Mononuclear cell (primary cell): ENCODE results near the gene CD300LG. TPM values are rescaled to one million over a fixed set of nuclear protein-coding genes. Genes with fewer than 3 reads are reported as not detected.
"Not testable (repeated sequence)": the region's sequence is repeated elsewhere in the genome, so short reads cannot be mapped to it uniquely, and the experiment has no call there.

Experiments used
- H3K27me3 ChIP-seq: 2 replicates; pipeline ENCODE4 v1.6.0; 2011; ENCODE audit warnings: low read length, control low read depth; ENCODE audit not compliant: insufficient read depth
- H3K4me1 ChIP-seq: 2 replicates; pipeline ENCODE4 v1.5.1; 2011; ENCODE audit warnings: mild to moderate bottlenecking, low read length, control low read depth; ENCODE audit not compliant: insufficient read depth
- H3K4me3 ChIP-seq: 2 replicates; pipeline ENCODE4 v1.5.1; 2011; ENCODE audit warnings: mild to moderate bottlenecking, low read length, moderate library complexity
- H3K9me3 ChIP-seq: 2 replicates; pipeline ENCODE4 v1.5.1; 2011; ENCODE audit warnings: low read depth, mild to moderate bottlenecking, control low read depth, low read length
- total RNA-seq: library from RNA; depleted of rRNA; stranded (reverse); fragments of >200 nt; gene quantifications from one replicate; pipeline ENCODE4 v1.2.3, GENCODE V29; 2012

CD300LG gene
- total RNA-seq, 1 donor, result not detected

GRCh38 chr17:43855061-43855460 is 8.1 kb downstream of the CD300LG start:
- no peak overlapping the region for H3K4me3 ChIP-seq
- H3K9me3 ChIP-seq, result no peaks in the 10 kb centered on the region
- H3K27me3 ChIP-seq, result no peaks in the 10 kb centered on the region
- no peaks in the 10 kb centered on the region for H3K4me1 ChIP-seq

GRCh38 chr17:43856141-43856540 is 9.2 kb downstream of the CD300LG start:
- Histone ChIP-seq H3K27me3 (no peaks in the 10 kb centered on the region), H3K4me3 (no peak overlapping the region), H3K4me1 (no peaks in the 10 kb centered on the region), H3K9me3 (no peaks in the 10 kb centered on the region)

- Histone ChIP-seq H3K9me3 (no peaks in the 10 kb centered on the region), H3K27me3 (no peaks in the 10 kb centered on the region), H3K4me3 (no peak overlapping the region), H3K4me1 (no peaks in the 10 kb centered on the region)
These were observed 10.2 kb downstream of the CD300LG start for GRCh38 chr17:43857141-43857540.

GRCh38 chr17:43857957-43858600 is 11.1 kb downstream of the CD300LG start:
- Histone ChIP-seq H3K4me1 (no peaks in the 10 kb centered on the region), H3K9me3 (no peaks in the 10 kb centered on the region), H3K27me3 (no peaks in the 10 kb centered on the region), H3K4me3 (no peak overlapping the region)

GRCh38 chr17:43860077-43860725 is 13.2 kb downstream of the CD300LG start:
- Histone ChIP-seq H3K4me3 (no peak overlapping the region), H3K4me1 (no peaks in the 10 kb centered on the region), H3K9me3 (no peaks in the 10 kb centered on the region), H3K27me3 (no peaks in the 10 kb centered on the region)

GRCh38 chr17:43860927-43861622 is 14.1 kb downstream of the CD300LG start:
- H3K9me3 ChIP-seq, result no peaks in the 10 kb centered on the region
- no peaks in the 10 kb centered on the region for H3K27me3 ChIP-seq
- H3K4me3 ChIP-seq, result no peak overlapping the region
- no peaks in the 10 kb centered on the region for H3K4me1 ChIP-seq

- Histone ChIP-seq H3K4me3 (no peak overlapping the region), H3K9me3 (no peaks in the 10 kb centered on the region), H3K27me3 (no peaks in the 10 kb centered on the region), H3K4me1 (no peaks in the 10 kb centered on the region)
These were observed 15.0 kb downstream of the CD300LG start for GRCh38 chr17:43861960-43862359.

- Histone ChIP-seq H3K4me1 (peaks cover 5% of the 10 kb centered on the region), H3K4me3 (no peak overlapping the region), H3K9me3 (no peaks in the 10 kb centered on the region), H3K27me3 (no peaks in the 10 kb centered on the region)
These were observed 17.4 kb downstream of the CD300LG start for GRCh38 chr17:43864161-43864984.

GRCh38 chr17:43868226-43868994 is 21.4 kb downstream of the CD300LG start:
- Histone ChIP-seq H3K4me3 (no peak overlapping the region), H3K4me1 (peaks cover 5% of the 10 kb centered on the region), H3K9me3 (no peaks in the 10 kb centered on the region), H3K27me3 (no peaks in the 10 kb centered on the region)

- not testable (repeated sequence) for H3K27me3 ChIP-seq, H3K9me3 ChIP-seq, H3K4me1 ChIP-seq, H3K4me3 ChIP-seq
These were observed 22.1 kb downstream of the CD300LG start for GRCh38 chr17:43869031-43869430.

GRCh38 chr17:43871946-43872690 is 25.1 kb downstream of the CD300LG start:
- Histone ChIP-seq H3K4me3 (no peak overlapping the region), H3K27me3 (no peaks in the 10 kb centered on the region), H3K9me3 (no peaks in the 10 kb centered on the region), H3K4me1 (peaks cover 5% of the 10 kb centered on the region)

GRCh38 chr17:43873091-43873490 is 26.1 kb downstream of the CD300LG start:
- Histone ChIP-seq H3K27me3 (no peaks in the 10 kb centered on the region), H3K4me1 (peaks cover 3% of the 10 kb centered on the region), H3K9me3 (no peaks in the 10 kb centered on the region), H3K4me3 (no peak overlapping the region)

- H3K4me3 ChIP-seq, result no peak overlapping the region
- H3K4me1 ChIP-seq, result no peaks in the 10 kb centered on the region
- no peaks in the 10 kb centered on the region for H3K27me3 ChIP-seq
- no peaks in the 10 kb centered on the region for H3K9me3 ChIP-seq
These were observed 26.8 kb downstream of the CD300LG start for GRCh38 chr17:43873815-43874214.

- H3K27me3 ChIP-seq, result no peaks in the 10 kb centered on the region
- H3K9me3 ChIP-seq, result no peaks in the 10 kb centered on the region
- H3K4me3 ChIP-seq, result no peak overlapping the region
- H3K4me1 ChIP-seq, result no peaks in the 10 kb centered on the region
These were observed 27.3 kb downstream of the CD300LG start for GRCh38 chr17:43874293-43874692.
